RWPE1 (cell line): Measurements from ENCODE around the gene POC5.

Experiments used
- CTCF ChIA-PET: fragments of 350-600 bp; sonication (Branson Sonifier 250); formaldehyde crosslinking; extraction: SDS; loops from one replicate; lab custom pipeline; 2021; lab: Yijun Ruan, JAX
- POLR2A ChIA-PET: fragments of 400-600 bp; formaldehyde crosslinking; extraction: SDS; loops from one replicate; lab custom pipeline; 2020; ENCODE audit warnings: antibody characterized with exemption; ENCODE audit not compliant: low non-redundant PET; lab: Yijun Ruan, JAX
- DNase-seq: peaks from one replicate; pipeline ENCODE4 v3.0.0; 2012; ENCODE audit warnings: low spot score
- H3K27ac ChIP-seq: fragments of 450-650 bp; 2 replicates; pipeline ENCODE4 v1.5.1; 2017
- CTCF ChIP-seq: fragments of 450-650 bp; conservative IDR thresholded peaks from 2 replicates; pipeline ENCODE4 v1.5.1; 2017; ENCODE audit warnings: low read depth, mild to moderate bottlenecking

Gene POC5

DNA sequence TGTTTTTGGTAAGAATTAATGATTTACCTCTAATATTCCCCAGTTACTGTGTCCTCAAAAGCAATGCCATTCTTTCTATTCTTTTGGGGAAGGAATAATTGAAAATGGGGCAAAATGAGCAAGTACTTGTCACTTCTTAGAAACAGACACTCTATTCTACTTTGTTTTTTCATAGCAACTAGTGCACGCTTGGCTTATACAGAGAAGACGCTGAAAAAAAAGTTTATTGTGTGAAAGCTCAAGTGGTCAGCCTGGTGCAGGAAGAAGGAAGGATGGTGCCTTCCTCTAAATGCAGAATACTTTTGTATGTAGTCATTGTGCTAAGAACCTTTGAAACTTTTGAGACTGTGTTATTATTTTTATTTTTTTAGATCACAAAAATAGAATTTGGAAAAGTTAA lies 76.4 kb downstream of the POC5 start:
- TF ChIP-seq CTCF: no peak
- no peak overlapping the region for H3K27ac ChIP-seq
- no peak for DNase-seq
- POLR2A ChIA-PET: no interaction called here
- CTCF ChIA-PET: no interaction called here

DNA sequence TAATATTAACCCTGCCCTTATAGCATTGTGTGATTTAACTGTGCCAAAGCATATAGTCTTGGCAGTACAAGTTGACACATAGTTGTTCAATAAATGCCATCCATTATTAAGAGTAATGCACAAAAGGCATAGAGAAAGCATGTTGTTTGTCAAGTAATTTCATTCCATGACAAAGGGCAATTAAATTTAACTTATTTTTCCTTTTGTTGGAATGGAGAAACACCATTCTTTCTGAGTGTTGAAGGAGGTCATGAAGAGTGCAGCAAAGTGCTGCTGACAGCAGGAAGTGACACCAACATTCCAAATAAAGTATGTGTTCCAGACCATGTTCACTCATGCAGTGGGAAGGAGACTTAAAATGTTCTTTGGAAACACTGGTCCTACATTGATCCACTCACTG lies 76.8 kb downstream of the POC5 start:
- DNase-seq: peak; percentile 69
- H3K27ac ChIP-seq: no peak overlapping the region
- TF ChIP-seq CTCF: no peak
- CTCF ChIA-PET: no interaction called here
- POLR2A ChIA-PET: no interaction called here

DNA sequence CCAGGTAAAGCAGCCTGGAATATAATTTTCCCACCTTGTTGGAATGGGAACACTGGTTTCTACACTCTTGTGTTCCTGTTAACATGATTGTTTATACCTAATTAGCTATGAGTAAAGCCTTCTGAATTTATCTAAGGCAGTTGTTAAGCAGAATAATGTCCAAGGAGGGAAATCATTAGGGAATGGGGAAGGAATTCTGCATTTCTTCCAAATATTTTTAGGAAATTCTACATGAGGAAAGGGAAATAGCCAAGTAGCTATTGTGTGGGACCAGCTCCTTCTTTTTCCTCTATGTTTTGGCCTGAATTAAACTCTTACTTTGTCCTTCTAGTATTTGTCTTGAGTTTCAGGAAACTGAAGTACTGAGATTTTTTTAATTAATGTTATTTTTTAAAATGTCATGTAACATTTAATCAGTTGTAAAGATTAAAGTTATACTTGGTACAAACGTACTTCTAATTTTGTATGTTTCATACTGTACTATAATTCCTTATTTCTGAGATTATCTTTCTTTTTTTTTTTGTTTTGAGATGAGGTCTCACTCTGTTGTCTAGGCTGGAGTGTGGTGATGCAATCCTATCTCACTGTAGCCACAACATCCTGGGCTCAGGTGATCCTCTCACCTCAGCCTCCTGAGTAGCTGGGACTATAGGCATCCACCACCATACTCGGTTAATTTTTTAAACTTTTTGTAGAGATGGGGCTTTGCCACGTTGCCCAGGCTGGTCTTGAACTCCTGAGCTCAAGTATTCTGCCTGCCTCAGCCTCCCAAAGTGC lies 77.5 kb downstream of the POC5 start:
- CTCF ChIA-PET: interaction anchor here (0.7 to 0.8 kb wide), 2 partner anchors 17 to 1813 kb away, joined by 3 read pairs; no protein-coding TSS in a partner anchor
- no peak for TF ChIP-seq CTCF
- DNase-seq: no peak
- POLR2A ChIA-PET: no interaction called here
- no peak overlapping the region for H3K27ac ChIP-seq

GRCh38 chr5:75637949-75638348 lies 79.3 kb downstream of the POC5 start:
- POLR2A ChIA-PET: no interaction called here
- DNase-seq: no peak
- H3K27ac ChIP-seq: no peak overlapping the region
- CTCF ChIA-PET: no interaction called here
- TF ChIP-seq CTCF: no peak

DNA sequence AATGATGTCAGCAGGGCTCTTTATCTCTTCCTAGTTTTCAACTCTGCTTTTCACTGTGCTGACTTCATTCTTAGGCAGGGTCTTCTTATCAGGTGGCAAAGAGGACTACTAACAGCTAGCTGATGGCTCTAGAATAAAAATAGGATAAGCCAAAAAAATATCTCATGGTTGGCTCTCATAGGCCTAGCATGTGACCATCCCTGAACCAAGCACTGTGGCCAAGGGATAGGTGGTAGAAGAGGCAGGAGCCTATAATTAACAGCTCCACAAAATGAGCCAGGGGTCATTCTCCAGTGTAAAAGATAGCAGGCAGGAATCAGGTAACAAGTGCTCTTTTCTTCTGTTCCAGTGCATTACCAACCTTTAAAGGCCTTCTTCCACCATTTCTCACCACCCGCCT lies 84.9 kb downstream of the POC5 start:
- CTCF ChIA-PET: no interaction called here
- DNase-seq: no peak
- POLR2A ChIA-PET: no interaction called here
- TF ChIP-seq CTCF: no peak
- no peak overlapping the region for H3K27ac ChIP-seq

DNA sequence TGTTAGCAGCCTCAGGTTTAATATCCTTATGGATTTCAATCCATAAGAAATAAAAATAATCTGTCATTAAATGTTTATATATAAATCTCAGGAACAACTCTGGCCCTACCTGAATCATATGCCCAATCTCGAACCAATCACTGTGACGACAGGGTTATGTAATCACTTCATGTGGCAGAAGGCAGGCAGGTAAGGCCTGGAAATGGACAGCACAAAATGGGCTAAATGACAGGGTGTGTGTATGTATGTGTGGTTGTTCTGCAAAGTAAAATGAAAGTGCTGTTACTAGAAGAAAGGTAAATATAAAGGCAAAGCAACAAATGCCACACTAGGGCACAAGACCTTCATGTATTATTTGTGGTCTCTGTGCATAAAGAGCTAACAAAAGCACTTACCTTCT lies 86.4 kb downstream of the POC5 start:
- DNase-seq: no peak
- TF ChIP-seq CTCF: no peak
- no peak overlapping the region for H3K27ac ChIP-seq
- ChIA-PET POLR2A (no interaction called here), CTCF (interaction anchor here (0.6 kb wide), 1 partner anchor 32 kb away, joined by 4 read pairs; no protein-coding TSS in a partner anchor)
